Left lung (tissue), 10 donors: ENCODE results near the gene CADM1. TPM values are rescaled to one million over a fixed set of nuclear protein-coding genes. Genes with fewer than 3 reads are reported as not detected.

ENCODE experiments used
- ATAC-seq: fragments of 200-7000 bp; cut with Tn5 transposase; one replicate; pipeline ENCODE4 v1.9.1; 2020; ENCODE audit warnings: moderate library complexity
- DNase-seq, 4 donors: peaks; one replicate each; pipeline ENCODE4 v3.0.0-alpha.2; 2013 to 2020
- H3K27ac ChIP-seq, 2 donors: fragments of 200-600 bp; sonication (generic) in 1 of 2; one replicate each; pipeline versions ENCODE4 v1.5.0 to v1.8.0; 2020 to 2021
- H3K27me3 ChIP-seq, 2 donors: fragments of 200-600 bp; sonication (generic) in 1 of 2; one replicate each; pipeline versions ENCODE4 v1.5.0 to v1.8.0; 2020 to 2021
- H3K36me3 ChIP-seq, 2 donors: fragments of 200-600 bp; sonication (generic) in 1 of 2; one replicate each; pipeline versions ENCODE4 v1.5.0 to v1.8.0; 2020 to 2021
- H3K4me1 ChIP-seq, 2 donors: fragments of 200-600 bp; one replicate each; pipeline ENCODE4 v1.8.0; 2021
- H3K4me3 ChIP-seq, 2 donors: fragments of 200-600 bp; sonication (generic) in 1 of 2; one replicate each; pipeline versions ENCODE4 v1.5.0 to v1.8.0; 2020 to 2021; ENCODE audit warnings: mild to moderate bottlenecking in 1 of 2
- H3K9me3 ChIP-seq, 2 donors: fragments of 200-600 bp; sonication (generic) in 1 of 2; one replicate each; pipeline versions ENCODE4 v1.5.0 to v1.8.0; 2020 to 2021
- intact Hi-C, 2 donors: fragments of 100-400 bp; cut with DNase I; formaldehyde crosslinking; loops; one replicate each; pipeline versions ENCODE4 v1.11.2 to v1.14.2; 2022
- polyA plus RNA-seq, 6 donors: library from polyadenylated mRNA; unstranded; fragments of 120-200 nt; gene quantifications; one replicate each; pipeline ENCODE4 v1.2.1, GENCODE V29; 2013; ENCODE audit not compliant: insufficient read length in 6 of 6
- total RNA-seq, 2 donors: library from RNA; stranded (reverse); fragmentation: NEBNext Ultra II Directional; extraction: Animal tissue kit (Norgen Biotek cat#: 25700); gene quantifications; one replicate each; pipeline ENCODE4 v1.2.1, GENCODE V29; 2021
- TF ChIP-seq, protein P1 (sequence below), 2 donors: fragments of 200-600 bp; sonication (generic) in 1 of 2; IDR thresholded peaks; one replicate each; pipeline versions ENCODE4 v1.5.0 to v1.8.0; 2021; ENCODE audit warnings: antibody characterized with exemption in 2 of 2
- donor health status: DM: no; HTN: yes; CAD: no.
- donor health status: DM: no; HTN: no; CAD: no.

The CADM1 gene
- total and polyA plus RNA-seq, 8 donors = 105 to 307 (median 156) TPM

DNA sequence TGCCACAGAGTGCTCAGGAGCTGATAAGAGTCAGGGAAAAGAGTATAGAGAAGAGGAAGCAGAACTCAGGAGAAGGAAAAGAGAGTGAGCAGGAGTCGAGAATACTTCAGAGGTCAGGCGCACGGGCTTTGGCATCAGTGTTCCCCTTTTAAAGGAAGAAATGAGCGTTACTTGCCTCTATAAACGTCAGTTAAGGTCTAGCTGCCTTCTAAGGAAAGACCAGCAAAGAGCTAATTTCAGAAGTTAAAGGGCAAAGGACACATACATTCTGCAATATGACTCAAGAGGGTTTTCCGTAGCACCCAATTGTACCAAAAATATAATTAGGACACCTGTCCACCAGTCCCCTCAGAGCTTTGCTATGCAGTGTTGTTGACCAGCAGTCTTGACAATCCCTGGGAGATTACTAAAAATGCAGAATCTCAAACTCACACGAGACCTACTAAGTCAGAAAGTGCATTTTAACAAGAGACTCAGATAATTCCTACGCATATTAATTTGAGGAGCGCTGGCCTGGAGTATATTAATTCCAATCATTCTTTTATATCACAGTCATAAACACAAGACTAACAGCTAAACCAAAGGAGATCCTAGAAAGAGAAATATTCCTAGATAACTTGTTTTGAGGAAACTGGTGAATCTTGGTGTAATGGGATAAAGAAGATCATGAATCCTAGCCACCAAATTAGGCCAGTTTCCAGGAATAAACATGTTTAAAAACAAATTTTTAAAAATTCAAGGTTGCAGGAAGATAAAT is 249.0 kb downstream of the CADM1 start:
- H3K4me1 ChIP-seq = no peaks in the 10 kb centered on the region
- H3K4me3 ChIP-seq = no peak overlapping the region
- H3K9me3 ChIP-seq = no peaks in the 10 kb centered on the region
- TF ChIP-seq, protein P1, sequence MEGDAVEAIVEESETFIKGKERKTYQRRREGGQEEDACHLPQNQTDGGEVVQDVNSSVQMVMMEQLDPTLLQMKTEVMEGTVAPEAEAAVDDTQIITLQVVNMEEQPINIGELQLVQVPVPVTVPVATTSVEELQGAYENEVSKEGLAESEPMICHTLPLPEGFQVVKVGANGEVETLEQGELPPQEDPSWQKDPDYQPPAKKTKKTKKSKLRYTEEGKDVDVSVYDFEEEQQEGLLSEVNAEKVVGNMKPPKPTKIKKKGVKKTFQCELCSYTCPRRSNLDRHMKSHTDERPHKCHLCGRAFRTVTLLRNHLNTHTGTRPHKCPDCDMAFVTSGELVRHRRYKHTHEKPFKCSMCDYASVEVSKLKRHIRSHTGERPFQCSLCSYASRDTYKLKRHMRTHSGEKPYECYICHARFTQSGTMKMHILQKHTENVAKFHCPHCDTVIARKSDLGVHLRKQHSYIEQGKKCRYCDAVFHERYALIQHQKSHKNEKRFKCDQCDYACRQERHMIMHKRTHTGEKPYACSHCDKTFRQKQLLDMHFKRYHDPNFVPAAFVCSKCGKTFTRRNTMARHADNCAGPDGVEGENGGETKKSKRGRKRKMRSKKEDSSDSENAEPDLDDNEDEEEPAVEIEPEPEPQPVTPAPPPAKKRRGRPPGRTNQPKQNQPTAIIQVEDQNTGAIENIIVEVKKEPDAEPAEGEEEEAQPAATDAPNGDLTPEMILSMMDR (IDR thresholded peaks at IDR 0.05) = no peak
- H3K27me3 ChIP-seq = no peaks in the 10 kb centered on the region
- ATAC-seq = no peak
- no peaks in the 10 kb centered on the region for H3K36me3 ChIP-seq
- intact Hi-C loops = no loop called here
- DNase-seq = no peak
- H3K27ac ChIP-seq = no peak overlapping the region

DNA sequence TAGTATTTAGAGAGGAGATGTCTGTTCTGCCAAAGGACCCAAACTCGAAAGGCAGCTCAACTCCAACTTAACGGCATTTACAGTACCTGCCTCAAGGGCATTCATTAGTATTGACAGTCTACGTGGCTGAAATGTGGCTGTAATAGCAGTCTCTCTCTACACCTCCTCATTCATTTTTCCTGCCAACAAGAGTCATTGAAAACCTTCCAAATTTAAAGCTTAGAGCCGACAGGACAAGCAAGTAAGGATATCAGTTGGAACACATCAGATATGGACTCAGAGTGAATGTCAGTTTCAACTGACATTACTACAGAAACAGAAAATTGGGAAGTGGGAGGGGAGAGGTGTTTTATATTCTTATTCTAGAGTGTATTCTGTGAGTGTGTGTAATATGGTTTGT is 253.1 kb downstream of the CADM1 start:
- TF ChIP-seq, protein P1 (IDR thresholded peaks at IDR 0.05) = no peak
- H3K9me3 ChIP-seq = no peaks in the 10 kb centered on the region
- DNase-seq (no peak), ATAC-seq (no peak)
- H3K36me3 ChIP-seq = no peaks in the 10 kb centered on the region
- no peaks in the 10 kb centered on the region for H3K27me3 ChIP-seq
- no peak overlapping the region for H3K27ac ChIP-seq
- H3K4me1 ChIP-seq = no peaks in the 10 kb centered on the region
- no peak overlapping the region for H3K4me3 ChIP-seq
- intact Hi-C loops = no loop called here

DNA sequence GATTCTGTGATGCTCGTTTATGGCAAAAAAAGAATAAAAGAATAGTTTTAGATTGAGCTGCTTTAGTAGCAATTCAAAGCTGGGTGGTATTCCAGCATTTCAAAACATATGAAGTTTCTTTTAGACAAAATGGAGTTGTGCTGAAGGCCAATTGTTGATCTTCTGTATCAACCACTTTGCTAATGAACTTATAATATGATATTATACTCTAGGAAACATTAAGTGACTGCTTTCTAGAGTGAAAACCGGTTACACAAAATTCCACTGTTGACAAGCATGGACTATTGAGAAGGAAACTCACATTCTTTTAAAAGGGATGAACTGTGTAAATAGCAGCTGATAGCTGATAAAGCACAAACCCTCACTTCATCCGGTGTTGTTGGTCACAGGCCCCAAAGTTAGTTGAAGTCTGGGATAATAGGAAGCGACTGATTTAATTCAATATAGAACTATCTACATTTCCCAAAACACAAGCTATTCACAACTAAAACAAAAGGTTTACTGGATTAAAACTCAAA is 255.1 kb downstream of the CADM1 start:
- intact Hi-C loops = no loop called here
- DNase-seq = peak in 2 of 4 donors; percentile 42 to 43
- TF ChIP-seq, protein P1 (IDR thresholded peaks at IDR 0.05) = no peak
- ATAC-seq = peak; percentile 35
- H3K4me1 ChIP-seq = peaks cover 0 to 5% of the 10 kb centered on the region in 2 donors
- H3K36me3 ChIP-seq = no peaks in the 10 kb centered on the region
- no peak overlapping the region for H3K27ac ChIP-seq
- no peaks in the 10 kb centered on the region for H3K9me3 ChIP-seq
- no peaks in the 10 kb centered on the region for H3K27me3 ChIP-seq
- no peak overlapping the region for H3K4me3 ChIP-seq

DNA sequence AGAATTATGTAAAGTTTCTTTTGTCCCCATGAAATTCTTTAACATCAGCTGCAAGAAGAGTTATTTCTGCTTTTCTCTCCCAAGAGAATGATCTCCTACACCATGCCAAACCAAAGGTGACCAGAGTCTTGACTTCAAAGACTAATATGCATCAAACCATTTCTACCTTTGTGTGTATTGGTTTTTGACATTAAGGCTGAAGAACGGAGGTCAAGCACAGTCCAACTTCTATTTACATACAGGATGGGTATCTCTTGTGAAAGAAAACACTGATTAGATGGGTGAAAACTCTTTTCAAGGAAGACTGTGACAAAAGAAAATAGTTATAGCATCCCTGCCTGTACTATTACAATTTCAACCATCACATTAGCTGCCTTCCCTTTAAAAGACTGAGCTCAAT is 256.3 kb downstream of the CADM1 start:
- TF ChIP-seq, protein P1 (IDR thresholded peaks at IDR 0.05) = no peak
- no peak for ATAC-seq
- H3K27me3 ChIP-seq = no peaks in the 10 kb centered on the region
- no peaks in the 10 kb centered on the region for H3K36me3 ChIP-seq
- H3K27ac ChIP-seq = no peak overlapping the region
- intact Hi-C loops = no loop called here
- no peaks in the 10 kb centered on the region for H3K9me3 ChIP-seq
- no peak for DNase-seq
- peaks cover 0 to 5% of the 10 kb centered on the region in 2 donors for H3K4me1 ChIP-seq
- H3K4me3 ChIP-seq = no peak overlapping the region

DNA sequence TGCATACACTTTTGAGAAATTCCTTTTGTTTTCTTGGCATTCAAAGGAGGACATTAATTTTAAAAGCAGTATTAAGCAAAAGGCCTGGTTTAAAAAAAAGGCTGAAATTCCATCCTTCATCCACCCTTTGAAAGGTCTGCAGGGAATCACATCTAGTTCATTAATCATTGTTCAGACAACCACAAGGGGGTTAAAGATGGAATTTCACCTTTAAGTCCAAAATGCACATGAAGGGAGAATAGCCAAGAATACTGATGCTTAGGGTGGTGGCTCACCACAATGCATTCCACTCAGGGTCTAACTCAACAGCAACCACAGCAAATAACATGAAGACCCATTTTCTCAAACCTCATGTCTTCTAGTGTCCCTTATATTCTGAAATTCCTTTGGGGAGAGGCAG is 256.9 kb downstream of the CADM1 start:
- peaks cover 0 to 5% of the 10 kb centered on the region in 2 donors for H3K4me1 ChIP-seq
- no peak for ATAC-seq

More for the DNA sequence above, 256.9 kb downstream of the CADM1 start:
- no peaks in the 10 kb centered on the region for H3K9me3 ChIP-seq
- TF ChIP-seq, protein P1 (IDR thresholded peaks at IDR 0.05) = no peak
- H3K27ac ChIP-seq = no peak overlapping the region
- H3K27me3 ChIP-seq = no peaks in the 10 kb centered on the region
- no peak for DNase-seq
- intact Hi-C loops = no loop called here
- no peaks in the 10 kb centered on the region for H3K36me3 ChIP-seq
- H3K4me3 ChIP-seq = no peak overlapping the region
